ENCODE measurements around the gene LGALSL.

DNA sequence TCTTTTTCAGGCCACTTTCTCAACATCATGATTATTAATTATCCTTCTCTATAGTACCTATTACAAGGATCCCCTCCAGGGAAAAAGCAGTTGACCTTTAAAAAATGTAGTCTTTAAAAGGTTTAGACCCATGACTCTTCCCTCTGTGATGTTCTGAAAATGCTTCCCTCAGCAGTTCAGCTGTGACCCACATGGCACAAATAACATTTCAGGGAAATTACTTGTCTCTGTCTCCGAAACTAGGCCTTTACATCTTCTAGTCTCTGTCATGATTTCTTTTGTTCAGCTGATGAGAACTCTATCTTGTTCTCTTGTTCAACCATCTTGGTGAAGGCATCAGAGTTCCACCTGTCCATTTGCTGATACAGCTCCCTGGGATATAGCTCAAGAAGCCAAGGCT, 28.3 kb downstream of the LGALSL start:
- TF ChIP-seq, protein P1, sequence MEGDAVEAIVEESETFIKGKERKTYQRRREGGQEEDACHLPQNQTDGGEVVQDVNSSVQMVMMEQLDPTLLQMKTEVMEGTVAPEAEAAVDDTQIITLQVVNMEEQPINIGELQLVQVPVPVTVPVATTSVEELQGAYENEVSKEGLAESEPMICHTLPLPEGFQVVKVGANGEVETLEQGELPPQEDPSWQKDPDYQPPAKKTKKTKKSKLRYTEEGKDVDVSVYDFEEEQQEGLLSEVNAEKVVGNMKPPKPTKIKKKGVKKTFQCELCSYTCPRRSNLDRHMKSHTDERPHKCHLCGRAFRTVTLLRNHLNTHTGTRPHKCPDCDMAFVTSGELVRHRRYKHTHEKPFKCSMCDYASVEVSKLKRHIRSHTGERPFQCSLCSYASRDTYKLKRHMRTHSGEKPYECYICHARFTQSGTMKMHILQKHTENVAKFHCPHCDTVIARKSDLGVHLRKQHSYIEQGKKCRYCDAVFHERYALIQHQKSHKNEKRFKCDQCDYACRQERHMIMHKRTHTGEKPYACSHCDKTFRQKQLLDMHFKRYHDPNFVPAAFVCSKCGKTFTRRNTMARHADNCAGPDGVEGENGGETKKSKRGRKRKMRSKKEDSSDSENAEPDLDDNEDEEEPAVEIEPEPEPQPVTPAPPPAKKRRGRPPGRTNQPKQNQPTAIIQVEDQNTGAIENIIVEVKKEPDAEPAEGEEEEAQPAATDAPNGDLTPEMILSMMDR (optimal IDR thresholded peaks at IDR 0.05 in 1 of 3, IDR thresholded peaks at IDR 0.05 in 1 of 3, conservative IDR thresholded peaks at IDR 0.05 in 1 of 3; ENCODE audit: extremely low read depth in 1 of 3, insufficient read depth in 2 of 3, low read length in 3 of 3): no peak
- TF ChIP-seq EZH2 (IDR thresholded peaks at IDR 0.05; ENCODE audit: low read length): no peak
